Activated CD4-positive, CD25-positive, alpha-beta regulatory T cell treated with anti-CD3 and anti-CD28 coated beads, Interleukin-2, amount 50 U/mL, for 72 hours (primary cell): ENCODE data around the gene RFX4.
"Not testable (repeated sequence)": the region's sequence is repeated elsewhere in the genome, so short reads cannot be mapped to it uniquely, and the experiment has no call there.

Experiments
- DNase-seq: peaks from one replicate; pipeline ENCODE4 v3.0.0; 2021

Gene RFX4

DNA sequence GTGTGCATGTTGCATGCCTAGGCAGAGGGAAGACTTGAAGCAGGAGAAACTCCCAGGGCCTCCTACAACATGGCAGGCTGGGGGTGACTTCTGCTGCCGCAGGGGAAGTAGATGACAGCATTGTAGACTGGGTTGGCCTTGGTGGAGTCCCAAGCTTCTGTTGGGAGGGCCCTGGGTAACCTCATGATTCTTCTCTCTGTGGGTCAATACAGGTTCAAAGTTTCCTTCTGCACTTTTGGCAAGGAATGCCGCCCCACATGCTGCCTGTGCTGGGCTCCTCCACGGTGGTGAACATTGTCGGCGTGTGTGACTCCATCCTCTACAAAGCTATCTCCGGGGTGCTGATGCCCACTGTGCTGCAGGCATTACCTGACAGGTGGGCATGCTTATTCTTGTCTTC is 113.3 kb downstream of the RFX4 start:
- DNase-seq, result no peak

DNA sequence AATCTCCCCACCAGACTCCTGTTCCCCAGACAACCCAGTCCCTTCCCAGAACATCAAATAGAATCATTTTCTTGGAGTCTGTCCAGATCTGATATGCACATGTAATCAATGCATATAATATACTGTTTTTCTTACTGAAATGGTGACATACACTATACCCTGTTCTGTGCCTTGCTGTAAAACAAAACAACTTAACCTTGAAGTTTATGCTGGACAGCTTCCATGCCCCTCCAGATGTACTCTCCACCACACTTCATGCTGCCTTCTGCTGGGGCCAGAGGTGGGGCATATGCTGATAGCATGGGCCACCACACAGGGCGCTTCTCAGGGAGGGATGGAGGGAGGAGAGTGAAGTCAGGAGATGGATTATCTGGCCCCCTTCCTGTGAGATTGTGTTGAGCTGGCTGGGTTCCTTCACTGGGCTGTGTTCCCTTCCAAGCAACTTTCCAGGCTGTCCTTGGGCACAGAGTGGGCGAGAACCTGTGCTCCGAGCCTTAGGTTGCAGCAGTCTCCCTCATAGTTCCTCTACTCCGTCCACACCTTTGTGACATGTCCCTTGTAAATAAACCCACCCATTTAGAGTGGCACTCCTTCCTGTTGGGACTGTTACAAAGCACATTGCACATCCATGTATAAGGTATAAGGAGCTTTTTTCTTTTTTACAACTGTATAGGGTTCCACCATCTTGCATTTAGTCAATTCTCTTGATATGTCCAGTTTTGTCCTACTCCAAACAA is 114.0 kb downstream of the RFX4 start:
- no peak for DNase-seq

DNA sequence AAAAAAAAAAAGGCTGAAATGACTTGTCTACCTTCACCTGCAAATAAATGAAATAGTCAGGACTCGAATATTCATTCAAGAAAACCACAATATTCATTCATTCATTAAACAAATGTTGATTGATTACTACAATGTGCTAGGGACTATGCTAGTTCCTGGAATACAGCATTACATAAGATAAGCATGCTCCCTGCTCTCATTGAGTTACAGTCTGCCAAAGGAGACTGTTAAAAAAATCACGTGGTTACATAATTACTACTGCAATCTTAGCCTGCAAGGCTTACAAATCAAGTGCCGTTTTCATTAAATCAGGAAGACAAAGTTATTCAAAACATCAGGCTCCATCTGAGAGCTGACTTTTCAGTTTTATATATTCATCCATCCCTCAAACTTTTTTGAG is 121.3 kb downstream of the RFX4 start:
- DNase-seq, result no peak

DNA sequence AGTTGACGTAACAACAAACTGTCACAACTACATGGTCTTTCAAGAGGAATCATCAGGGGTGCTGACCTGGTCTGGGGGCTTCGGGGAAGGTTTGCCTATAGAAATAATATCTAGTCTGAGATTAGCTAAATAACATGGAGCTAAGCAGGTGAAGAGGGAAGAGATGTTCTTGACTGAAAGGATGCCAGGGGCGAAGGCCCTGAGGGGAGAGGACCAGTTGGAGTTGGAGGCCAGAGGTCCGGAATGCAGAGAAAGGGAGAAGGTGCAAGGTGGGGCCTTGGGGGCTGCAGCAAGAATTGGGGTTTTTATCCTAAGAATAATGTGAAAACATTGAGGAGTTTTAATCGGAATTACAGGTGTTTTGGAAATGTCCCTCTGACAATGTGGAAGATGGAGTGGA is 123.2 kb downstream of the RFX4 start:
- DNase-seq, result no peak

DNA sequence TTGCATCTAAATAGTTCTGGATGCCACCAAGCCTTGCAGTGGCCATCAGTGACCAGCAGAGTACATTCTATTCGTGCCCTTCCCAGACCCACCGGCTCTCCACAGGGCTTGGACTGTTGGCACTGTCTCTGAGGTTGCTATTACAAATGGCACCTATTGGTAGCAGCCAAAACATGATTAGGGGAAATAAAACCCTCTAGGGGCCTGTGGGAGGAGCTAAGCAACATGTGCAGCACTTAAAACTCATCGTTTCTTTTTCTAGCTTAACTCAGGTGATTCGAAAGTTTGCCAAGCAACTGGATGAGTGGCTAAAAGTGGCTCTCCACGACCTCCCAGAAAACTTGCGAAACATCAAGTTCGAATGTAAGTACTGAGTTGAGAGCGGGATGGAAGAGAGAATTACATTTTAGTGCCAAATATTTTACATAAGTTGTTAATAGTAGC is 126.3 kb downstream of the RFX4 start:
- DNase-seq, result no peak

DNA sequence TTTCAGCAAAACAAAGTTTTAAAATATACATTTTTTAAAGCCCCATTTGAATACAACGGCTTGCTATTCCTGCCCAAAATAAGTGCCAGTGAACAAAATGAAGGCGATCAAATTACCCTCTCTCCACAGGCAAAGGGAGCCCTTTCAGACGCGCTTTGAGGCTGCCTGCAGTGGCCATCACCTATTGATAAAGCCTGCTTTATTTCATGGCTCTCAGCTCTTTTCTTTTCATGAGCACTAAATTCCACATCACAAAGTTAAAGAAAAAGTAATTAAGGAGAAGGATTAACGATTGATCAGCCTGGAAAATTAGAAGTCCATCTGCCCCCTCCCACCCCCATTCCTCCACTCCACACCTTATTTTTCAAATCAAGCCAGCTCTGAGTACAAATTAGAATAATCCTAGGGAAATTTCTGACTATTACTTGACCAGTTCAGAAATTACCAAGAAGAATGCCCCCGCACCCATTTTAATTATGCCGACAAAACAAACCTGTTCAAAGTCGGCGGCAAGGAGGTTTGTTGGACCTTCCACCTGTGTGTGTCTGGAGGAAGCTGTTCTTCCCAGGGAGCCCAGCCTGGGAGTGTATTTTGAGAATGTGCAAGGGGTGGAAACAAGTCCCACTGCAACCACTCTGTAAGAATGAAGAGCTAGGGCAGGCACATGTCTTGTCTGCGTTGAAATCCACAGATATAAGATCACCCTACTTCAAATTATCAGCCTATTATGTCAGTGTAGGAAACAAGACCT is 127.5 kb downstream of the RFX4 start:
- DNase-seq, result no peak

DNA sequence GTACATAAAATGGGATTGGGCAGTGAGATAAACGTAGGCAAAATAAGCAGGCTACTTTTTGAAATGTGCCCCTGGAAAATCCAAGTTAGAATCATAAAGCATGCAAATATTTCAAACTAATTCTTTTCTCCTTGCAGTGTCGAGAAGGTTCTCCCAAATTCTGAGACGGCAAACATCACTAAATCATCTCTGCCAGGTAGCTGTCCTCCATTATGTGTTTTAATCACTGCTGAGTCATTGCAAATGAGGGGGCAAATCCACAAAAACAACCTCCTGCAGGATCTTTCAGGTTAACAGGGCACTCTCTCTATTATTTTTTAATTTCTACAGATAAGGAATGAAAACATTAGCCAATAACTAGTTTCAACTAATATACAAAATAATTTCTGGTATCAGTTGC is 128.5 kb downstream of the RFX4 start:
- no peak for DNase-seq

DNA sequence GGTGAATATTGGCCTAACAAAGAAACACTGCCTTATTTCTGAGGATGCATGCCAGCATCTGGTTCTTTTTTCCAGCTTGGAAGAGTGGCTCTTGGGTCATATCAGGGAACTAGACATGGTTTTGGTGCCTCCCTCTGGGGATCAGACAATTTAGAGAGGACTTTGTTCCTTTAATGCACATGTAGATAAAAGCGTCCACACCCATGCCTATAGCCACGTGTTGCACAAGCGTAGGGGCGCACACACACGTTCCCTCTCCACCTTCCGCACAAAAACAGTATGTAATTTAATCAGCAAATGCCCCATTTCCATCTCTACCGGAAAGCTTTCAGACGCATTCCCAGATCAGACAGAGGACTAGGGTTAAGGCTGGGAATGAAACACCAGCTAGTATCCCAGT is 130.0 kb downstream of the RFX4 start:
- no peak for DNase-seq

DNA sequence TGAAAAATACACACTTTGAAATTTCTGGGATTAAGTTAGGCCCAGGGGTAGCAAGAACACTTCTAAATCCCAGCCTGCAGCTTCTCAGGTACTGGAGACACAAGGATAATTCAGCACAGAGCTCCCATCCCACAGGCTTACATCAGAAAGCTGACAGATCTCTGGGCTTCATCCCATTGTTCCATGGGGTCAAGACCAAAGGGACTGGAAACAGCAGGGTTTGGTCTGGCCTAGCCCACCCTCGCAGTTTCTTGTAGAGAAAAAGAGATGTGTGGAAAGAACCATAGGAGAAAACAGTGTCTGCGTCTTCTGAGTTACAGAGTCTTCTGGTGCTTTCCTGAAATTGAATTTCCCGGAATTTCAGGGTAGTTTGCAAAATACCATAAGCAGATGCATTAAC is 132.1 kb downstream of the RFX4 start:
- no peak for DNase-seq

DNA sequence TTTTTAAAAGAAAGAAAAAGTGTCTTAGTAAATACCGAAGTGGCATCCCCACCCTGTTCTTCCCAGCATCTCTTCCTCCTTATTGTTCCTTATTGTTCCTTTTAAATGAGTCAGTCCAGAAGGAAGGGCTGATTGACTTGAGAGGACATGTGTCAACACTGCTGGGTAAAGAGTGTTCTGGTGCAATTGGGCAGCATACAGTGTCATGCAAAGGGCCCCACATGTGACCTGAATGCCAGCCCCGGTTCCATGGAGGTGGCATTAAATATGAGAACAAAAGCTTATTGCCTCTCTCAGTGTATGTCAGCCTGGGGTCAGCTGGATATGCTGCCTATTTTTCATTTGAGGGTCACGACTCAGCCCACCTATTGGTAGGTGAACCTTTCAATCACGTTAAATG is 132.8 kb downstream of the RFX4 start:
- no peak for DNase-seq

DNA sequence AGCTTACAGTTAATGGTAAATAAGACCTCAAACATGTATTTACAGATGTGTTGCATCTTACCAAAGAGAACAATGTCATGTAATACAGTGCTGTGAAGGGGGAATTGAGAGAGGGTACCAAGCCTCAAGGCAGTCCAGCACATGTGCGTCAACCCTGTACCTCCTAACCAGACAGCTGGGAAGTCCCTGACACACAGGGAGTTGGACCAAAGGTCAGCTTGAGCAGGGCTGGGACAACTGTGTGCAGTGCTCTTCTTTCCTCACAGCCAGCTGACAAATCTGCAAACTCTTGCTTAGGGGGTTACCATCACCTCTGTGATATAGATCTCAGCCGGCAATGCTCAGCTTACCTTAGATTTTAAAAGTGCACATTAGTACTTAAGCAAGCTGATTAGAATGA is 134.9 kb downstream of the RFX4 start:
- no peak for DNase-seq

DNA sequence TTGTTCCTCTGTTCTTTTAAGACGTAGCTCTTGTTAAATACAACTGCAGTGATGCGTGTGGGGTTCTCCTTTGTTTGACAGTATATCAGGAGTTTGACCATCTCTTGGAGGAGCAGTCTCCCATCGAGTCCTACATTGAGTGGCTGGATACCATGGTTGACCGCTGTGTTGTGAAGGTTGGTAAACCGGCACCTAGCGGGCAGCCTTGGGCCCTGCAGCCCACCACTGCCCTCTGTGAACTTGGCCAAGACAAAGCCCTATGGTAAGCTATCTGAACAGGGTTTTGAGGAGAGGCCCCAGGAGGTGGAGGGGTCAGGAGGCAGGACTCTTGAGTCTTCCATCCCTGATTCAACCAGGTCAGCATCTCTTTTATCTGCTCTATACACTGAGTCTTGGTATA is 137.1 kb downstream of the RFX4 start:
- DNase-seq, result no peak

DNA sequence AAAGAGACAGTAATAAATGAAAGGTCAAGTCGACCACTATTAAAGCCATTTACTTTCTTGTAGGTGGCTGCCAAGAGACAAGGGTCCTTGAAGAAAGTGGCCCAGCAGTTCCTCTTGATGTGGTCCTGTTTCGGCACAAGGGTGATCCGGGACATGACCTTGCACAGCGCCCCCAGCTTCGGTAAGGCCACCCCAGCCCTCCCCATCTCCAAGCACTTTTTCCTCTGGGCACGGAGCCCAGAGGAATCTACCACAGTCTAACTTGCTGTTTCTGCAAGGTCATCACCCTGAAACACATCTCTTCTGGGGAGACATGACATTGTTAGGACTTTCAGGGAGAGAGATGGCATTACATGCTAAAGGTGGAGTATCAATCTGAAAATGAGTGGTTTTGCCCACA is 137.9 kb downstream of the RFX4 start:
- DNase-seq, result no peak

DNA sequence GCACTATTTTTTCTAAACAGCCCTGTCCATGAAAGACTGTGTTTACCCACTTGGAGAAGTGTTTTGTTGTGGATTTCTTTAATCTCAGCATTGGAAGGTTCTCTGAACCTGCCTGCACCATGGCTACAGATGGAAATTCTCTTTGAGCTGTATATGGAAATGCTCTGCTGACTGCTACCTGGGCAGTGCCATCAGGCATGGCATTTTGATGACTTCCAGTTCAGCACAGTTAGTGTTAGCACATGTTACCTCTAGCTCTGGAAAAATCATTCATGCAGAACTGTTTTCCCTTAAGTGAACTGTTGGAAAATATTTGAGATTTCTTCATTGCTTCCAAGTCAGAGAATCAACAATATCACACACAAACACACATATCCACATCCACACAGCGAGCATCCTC is 139.1 kb downstream of the RFX4 start:
- no peak for DNase-seq

DNA sequence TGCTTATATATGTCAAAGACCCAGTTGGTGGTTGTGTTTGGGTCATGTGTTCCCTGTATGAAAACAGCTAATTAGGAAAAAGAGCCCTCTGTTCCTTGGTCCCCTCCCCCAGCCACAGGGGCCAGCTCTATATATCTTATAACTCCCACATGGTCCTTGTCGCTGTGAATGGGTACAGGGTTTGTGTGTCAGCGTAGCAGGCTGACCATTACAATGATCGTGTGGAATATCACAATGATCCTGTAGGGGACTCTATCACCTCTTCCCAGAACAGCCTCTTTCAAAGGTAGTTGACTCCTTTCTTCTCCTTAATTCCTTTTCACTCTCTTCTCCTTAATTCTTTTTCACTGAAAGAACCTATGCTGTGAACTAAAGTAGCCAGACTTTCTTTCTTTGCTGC is 140.0 kb downstream of the RFX4 start:
- no peak for DNase-seq

DNA sequence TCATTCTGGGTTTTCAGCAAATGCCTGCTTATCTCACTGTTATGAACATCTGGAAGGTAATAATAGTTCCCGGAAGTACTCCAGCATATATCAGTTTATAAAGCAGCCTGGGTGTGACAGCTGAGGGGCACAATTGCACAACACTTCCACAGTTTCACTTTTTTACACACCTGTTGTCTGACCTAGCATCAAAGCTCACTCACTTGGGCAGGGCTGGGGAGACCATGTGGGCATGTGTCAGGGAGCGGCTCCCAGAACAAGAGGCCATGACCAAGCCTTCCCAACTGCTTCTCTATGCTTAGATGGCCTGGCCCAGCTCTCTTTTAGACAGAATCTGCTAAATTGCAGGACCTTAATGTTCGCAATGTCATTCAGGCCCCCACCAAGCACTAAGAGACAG is 140.6 kb downstream of the RFX4 start:
- DNase-seq, result no peak

DNA sequence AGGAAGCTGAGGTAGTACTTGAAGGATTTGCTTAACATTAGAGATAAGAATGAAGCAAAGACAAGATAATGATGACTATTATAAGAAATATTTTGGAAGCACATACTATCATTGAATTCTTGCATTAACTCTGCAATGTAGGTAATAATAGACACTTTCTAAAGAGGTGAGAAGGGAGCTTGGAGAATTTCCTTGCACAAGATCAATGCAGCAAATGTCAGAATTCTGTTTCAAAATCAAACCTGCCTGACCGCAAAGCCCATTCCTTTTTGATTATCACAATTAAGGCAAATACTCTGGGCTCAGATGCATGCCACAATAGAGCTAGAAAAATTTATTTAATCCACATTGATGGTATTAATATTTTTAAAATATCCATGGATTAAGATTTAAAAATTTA is 141.3 kb downstream of the RFX4 start:
- DNase-seq, result no peak

DNA sequence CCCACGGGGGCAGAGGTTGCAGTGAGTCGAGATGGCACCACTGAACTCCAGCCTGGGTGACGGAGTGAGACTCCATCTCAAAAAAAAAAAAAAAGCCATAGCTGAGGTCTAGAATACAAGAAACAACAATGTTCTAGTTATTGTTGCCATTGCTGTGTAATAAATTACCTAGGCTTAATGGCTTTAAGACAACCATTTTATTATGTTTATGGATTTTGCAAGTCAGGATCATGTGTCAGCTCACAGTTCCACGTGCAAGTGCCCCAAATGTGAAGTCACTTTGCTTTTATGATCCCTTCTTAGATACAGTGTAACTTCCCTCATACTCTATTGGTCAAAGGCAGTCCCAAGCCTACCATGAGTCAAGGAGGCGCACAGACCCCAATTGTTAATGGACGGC is 142.1 kb downstream of the RFX4 start:
- DNase-seq, result no peak

DNA sequence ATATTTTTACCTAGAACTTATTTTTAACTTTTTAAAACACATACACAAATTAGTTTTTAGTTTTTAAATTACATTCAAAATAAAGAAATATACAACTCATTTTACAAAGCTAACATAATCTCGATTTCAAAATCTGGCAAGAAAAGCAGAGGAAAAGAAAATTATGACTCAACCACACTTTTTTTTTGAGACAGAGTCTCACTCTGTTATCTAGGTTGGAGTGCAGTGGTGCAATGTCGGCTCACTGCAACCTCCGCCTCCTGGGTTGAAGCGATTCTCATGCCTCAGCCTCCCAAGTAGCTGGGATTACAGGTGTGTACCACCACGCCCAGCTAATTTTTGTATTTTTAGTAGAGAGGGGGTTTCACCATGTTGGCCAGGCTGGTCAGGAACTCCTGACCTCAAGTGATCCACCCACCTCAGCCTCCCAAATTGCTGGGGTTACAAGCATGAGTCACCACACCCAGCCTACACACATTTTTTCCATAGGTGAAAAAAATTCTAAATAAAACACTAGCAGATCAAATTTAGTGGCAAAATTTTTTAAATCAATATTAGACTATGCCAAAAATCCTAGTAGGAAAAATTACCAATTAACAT is 143.9 kb downstream of the RFX4 start:
- not testable (repeated sequence) for DNase-seq

DNA sequence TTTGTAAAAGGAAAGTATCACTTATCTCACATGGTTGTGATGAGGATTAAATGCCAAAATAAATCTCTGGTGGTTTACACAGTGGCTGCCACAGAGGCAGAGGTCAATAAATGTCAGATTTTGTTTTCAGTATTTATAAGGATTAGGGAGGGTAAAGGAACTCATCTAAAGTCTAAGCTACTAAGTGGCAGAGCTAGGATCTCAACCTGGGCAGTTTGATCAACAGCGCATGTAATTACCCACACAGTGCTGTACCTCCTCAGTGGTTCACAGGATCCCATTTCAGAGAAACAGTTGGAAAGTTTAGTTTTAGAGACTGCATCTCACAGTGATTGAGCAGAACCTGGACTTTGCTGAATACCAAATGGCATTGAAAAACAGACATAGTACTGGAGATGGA is 146.8 kb downstream of the RFX4 start:
- no peak for DNase-seq

DNA sequence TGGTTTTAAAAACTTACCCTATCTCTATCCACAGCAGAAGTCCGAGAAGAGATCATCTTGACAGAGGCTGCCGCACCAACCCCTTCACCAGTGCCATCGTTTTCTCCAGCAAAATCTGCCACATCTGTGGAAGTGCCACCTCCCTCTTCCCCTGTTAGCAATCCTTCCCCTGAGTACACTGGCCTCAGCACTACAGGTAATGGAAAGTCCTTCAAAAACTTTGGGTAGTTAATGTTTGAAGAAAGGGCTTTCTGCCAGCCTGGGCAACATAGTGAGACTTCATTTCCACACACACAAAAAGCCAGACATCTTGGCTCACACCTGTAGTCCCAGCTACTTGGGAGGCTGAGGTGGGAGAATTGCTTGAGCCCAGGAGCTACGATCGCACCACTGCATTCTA is 150.1 kb downstream of the RFX4 start:
- DNase-seq, result no peak

DNA sequence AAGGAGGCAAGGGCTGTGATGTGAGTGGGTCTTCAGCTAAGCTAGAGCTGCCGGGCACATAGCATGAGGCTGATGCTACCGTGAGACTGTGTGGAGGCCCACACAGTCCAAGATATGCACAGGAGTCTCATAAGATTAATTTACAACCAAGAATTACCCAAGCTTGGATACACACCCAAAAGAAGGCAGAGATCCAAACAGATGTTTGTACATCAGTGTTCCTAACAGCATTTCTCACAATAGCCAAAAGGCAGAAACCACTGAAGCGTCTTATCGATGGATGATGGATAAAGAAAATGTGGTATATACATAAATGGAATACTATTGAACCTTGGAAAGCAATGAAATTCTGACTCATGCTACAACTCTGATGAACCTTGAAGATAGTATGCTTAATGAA is 150.9 kb downstream of the RFX4 start:
- no peak for DNase-seq

DNA sequence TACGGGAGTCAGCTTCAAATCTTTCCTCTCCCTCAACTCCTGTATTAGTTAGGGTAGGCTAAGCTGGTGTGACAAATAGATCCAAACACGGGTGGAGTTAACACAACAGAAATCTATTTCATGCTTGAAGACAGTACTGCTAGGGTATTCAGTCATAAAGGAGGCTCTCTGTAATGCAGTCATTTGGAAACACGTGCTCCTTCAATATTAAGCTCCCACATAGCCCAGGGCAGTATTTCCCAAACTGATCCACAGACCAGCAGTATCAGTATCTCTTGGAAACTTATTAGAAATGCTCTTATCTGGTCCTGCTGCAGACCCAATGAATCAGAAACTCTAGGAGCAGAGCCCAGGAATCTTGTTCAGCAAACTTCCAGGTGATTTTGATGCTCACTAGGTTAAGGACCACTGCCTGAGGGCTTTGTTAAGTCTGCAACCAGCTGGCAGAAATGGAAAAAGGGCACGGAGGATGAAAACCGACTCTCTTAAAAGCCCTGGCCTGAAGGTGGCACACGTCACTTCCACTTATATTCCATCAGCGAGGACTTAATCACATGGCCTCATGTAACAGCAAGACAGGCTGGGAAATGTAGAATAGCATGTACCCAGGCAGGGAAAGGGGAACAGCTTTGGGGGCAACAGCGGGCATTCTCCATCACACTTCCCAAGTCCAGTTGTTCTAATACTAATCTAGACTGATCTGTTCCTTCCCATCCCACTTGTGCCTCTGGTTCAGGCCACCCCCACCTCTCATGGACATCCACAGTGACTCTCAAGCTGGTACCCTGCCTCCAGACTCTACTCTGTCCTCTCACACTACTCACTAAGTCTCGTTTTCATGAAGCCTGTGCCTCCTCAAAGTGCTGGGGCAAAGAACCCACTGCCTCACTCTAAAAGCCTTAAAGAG is 153.5 kb downstream of the RFX4 start:
- no peak for DNase-seq
